ENCODE results near the gene GNAL.
"Not testable (repeated sequence)": the region's sequence is repeated elsewhere in the genome, so short reads cannot be mapped to it uniquely, and the experiment has no call there.

GNAL gene

DNA sequence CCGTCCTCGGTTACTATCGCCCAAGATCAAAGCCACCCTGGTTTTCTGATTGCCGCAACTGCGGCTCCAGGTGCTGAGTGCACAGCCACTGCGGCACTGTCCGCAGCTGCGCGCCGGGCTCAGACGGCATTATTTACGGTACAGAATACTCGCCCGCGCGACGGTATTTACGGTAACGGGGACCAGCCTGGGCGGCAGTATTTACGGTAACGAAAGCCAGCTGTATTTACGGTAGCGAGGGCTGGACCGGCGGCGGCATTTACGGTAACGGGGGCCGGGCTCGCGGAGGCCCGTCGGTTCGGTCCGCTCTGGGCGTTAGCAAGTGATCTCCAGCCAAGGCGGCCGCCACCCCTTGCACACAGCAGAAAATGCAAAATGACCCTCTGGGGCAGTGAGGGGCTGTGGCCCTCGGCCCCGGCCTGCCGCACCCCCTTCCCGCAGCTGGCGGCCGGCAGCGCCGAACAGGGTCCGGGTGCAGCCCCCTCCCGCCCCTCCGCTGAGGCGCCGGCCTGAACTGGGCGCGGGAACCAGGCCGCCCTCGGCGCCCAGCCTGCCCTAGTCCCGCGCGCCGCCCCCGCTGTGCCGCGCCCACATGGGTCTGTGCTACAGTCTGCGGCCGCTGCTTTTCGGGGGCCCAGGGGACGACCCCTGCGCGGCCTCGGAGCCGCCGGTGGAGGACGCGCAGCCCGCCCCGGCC, at the start of gene GNAL:
TSS of gene GNAL (plus strand) at position 293 of the 697 bp plus-strand sequence. CDS start at position 593, 300 bp downstream.
- DNase-seq = no peak

DNA sequence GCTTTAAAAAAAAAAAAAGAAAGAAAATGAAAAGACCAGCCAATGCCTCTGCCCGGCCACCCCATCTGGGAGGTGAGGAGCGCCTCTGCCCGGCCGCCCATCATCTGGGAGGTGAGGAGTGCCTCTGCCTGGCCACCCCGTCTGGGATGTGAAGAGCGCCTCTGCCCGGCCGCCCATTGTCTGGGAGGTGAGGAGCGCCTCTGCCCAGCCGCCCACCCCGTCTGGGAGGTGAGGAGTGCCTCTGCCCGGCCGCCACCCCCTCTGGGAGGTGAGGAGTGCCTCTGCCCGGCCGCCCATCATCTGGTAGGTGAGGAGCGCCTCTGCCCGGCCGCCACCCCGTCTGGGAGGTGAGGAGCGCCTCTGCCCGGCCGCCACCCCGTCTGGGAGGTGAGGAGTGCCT, 41.8 kb upstream of the GNAL start:
- DNase-seq = not testable (repeated sequence)

DNA sequence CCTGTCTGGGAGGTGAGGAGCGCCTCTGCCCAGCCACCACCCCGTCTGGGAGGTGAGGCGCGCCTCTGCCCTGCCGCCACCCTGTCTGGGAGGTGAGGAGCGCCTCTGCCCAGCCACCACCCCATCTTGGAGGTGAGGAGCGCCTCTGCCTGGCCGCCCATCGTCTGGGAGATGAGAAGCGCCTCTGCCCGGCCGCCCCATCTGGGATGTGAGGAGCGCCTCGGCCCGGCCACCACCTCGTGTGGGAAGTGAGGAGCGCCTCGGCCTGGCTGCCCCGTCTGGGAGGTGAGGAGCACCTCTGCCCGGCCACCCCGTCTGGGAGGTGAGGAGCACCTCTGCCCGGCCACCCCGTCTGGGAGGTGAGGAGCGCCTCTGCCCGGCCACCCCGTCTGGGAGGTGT, 41.3 kb upstream of the GNAL start:
- not testable (repeated sequence) for DNase-seq

DNA sequence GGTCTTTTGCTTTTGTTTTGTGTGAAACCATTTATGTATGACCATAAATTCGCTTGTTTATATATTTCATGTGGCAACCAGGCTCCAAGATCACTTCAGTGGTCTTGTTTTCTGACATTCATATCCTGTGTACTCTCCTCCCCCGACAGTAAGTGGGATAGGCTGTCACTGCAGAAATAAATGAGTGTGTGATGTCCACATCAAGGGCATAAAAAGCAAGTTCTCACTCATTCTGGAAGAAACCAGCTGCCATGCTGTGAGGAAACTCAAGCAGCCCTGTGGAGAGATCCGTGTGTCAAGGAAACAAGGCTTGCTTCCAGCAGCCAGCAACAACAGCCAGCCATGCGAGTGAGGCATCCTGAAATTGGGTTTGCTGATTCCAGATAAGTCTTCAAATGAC, 39.2 kb upstream of the GNAL start:
- no peak for DNase-seq

DNA sequence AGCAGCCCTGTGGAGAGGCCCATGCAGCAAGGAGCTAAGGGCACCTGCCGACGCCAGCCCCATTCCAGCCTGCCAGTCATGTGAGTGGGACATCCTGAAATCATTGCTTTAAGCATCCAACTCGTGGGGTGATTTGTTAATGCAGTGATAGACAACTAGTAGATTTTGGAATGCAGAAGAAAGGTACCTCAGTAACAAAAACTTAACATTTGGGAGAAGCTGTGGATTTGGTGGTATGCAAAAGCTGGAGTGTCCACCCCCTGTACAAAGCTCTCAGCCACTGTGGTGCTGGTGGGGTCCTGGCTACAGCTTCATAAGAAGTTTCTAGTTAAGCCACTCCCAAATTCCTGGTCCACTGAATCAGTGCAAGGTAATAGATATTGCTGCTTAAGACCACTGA, 37.2 kb upstream of the GNAL start:
- DNase-seq = no peak

DNA sequence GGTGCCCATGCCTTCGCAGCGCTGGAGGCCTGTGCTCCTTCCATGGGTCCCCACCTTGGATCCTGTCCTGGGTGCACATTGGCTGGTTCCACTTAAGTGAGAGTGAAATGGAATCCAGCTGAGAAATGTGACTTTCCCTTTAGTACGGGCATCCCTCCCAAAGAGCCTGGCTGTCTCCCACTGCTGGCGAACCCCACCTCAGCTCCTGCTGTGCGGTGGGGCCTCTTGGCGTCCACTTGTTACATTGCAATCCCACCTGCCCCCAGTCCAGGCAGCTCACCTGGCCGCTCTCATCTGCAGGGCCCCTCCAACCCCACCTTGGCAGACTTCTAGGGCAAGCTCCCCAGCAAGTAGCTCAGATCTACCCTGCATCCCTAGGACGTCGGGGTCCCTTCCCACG, 35.5 kb upstream of the GNAL start:
- DNase-seq = no peak

DNA sequence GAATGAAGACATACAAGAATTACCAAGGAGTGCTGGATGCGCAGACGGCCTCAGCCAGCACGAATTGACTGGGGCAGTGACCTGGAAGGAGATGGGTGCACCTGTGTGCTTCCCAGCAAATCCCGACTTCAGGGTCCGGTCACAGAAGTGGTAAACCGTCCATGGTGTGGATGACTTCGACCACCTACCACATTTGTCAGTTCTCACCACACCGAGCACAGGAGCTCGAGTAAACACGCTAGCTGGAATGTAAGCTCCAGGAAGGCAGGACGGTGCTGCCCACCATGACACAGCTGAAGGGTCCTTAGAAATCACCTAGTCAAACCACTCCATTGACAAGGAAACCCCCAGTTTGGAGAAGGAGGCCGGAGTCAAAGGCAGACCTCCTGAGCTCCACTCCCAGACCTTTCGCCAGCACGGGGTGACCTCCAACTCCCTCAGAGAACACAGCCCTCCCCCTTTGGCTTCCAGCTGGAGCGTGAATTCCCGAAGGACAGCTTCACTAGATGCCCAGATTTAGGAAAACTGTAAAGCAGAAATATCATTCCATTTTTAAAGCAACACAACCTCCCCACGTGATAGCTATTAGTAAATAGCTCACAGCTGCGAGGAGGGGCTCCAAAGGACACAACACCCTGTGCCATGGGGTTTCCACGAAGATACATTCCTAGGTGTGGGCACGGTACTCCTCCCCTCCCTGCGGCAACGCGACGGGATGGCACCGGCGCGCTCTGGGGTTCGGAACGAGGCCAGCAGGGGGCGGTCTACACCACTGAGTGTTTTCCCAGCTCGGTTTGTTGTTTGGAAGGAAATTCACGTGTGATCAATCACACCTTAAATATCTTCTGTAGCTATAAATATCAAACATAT, 34.1 kb upstream of the GNAL start:
- no peak for DNase-seq

DNA sequence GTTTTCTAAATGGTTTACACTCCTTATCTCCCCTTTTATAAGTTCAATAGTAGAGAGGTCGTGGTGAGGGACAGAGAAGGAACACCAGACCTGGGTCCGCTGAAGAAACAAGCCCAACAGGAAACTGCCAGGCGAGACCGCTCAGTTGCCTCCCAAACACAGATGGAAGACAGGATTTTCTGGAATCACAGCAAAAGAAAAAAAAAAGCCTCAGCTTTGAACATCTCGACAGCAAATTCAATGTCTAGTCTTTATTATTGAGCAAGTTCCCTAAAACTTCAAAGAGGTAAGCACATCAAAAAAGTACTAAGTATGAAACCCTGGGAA, 33.5 kb upstream of the GNAL start:
- no peak for DNase-seq

DNA sequence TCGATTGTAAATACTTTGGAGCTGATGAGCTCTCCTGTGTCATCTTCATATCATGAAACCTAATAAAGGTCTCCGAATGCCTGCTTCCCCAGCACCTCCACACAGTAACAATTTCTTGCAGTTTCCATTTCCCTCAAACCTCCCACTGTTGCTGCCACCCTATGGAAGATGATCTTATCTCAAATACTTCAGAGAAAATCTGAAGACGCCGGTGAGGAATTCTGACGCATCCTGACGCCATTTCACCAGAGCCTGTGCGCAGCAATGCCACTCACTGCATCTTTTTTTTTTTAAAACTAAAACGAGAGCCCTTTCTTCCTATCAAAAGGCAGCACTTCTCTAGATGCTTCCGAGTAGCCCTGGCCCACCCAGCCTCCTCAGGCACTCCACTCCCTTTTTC, 31.9 kb upstream of the GNAL start:
- DNase-seq = no peak

DNA sequence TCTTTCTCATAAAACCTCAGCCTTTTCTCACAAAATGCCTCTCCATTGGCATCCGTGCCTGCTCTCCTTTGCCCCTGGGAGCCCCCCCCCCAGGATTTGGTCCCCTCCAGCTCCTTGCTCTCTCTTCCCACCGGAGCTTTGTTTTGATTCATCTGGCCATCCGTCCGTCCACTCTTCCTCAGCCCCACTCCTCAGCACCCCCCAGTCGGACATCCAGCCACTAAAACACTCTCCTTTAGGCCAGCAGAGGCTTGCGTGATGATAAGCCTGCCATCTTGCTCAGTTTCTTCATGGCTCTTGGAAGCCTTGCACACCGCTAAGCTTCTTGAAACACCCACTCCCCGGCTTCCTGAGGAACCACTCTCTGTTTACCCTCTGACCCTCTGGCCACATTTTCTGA, 31.5 kb upstream of the GNAL start:
- DNase-seq = no peak

DNA sequence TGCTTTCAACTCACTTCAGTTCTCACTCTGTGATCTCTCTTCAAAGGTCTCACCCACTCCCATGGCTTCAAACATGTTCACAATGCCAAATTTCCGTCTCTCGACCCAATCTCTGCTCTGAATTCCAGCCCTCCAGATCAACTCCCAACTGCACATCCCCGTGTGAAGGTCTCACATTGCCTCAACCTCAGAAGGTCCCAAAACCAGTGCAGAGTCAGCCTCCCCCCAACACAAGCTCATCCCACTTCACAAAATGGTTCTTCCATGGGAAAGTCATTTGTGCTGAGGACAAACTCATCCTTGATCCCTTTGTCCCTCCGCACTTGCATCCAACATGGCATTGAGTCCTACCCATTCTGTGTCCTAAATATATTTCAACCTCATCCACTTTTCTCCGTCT, 31.0 kb upstream of the GNAL start:
- DNase-seq = no peak

DNA sequence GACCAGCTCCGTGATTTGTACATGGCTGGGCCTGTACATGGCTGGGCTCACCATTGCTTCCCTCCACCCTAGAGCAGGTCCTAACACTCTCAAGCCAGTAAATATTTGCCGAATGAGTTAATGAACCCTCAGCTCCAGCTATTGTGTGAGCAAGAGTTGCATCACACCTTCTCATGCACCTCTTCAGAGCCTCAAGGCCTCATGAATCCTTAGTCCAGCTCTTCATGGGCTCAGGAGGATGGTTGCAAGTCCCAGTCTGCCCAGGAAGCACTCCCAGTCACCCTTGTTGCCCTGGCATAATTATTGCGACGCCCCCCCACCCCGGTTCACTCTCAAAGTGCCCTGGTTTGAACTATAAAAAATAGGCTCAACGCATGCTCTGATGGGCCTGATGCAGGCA, 30.1 kb upstream of the GNAL start:
- DNase-seq = no peak

DNA sequence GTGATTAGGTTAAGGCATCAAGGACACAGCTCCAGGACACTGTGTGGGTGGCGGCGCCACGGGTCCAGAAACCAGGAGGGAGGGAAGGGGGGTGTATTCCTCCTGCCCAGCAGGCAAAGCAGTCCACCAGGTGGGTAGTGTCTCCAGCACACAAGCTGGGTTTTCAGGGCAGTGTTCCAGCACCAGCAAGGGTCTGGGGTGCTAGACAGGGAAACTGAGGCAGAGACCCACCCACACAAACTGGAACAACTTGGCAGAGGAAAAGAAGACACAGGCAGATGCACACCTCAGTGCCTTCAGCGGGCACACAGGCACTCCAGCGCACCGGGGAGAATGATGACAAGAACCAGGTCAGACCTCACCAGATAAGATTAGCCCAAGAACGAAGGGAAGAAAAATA, 28.4 kb upstream of the GNAL start:
- DNase-seq = no peak

DNA sequence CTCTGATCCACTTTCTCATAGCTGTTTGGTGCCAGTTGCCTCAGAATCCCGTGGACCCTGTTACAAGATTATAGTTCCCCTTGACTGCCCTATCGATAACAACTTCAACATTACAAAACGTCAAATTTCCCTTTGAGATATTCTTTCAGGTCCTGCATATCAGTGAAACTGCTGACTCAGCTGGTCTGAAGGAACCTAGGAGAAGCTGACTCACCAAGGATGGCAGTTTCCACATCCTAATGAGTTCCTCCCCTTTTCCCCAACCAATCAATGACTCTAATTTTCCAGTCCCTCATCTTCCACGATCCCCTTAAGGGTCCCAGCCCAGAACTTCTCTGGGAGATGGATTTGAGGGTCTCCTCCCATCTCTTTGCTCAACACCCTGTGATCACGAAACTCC, 27.6 kb upstream of the GNAL start:
- no peak for DNase-seq

DNA sequence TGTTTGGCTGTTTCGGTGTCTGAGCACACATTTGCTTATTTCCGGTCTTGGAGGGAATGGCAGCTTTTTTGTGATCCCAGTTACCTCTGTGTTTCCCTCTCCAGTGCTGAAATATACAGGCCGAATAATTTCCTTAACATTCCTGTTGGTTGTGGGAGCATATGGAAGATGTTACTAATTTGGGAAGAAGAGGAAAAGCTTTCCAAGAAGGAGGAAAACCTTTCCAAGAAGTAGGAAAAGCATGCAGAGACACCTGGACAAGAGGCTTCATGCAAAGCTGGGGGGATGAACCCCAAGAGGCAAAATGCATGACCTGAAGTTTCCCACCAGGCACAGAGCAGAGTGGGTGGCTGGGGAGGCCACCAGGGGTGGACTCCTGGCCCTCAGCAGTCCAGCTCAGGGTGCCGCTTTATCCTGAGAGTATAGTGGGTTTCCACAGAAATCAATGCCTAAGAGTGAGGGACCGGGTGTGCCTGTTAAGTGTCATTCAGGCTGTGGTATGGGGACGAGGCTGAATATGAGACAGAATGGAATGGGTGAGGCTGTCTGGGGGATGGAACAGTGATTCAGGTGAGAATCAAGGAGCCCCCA, 25.5 kb upstream of the GNAL start:
- no peak for DNase-seq

DNA sequence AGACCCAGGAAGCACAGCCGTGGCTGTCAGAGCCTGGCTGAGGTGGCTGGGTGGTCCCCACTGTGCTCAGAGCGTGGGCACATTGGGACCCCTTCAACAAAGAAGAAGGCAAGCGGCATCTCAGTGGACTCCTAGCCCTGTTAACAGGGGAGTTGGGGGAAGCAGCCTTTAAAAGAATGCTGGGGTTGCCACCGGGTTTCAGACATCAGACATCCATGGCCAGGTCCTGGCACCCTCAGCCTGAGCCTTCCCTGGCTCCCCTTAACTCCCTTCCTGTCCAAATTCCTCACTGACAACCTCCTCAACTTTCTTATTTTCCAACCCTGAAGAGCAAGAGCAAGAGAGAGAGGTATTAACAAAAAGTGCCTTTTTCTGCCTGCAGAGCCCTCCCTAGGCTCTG, 24.8 kb upstream of the GNAL start:
- no peak for DNase-seq

DNA sequence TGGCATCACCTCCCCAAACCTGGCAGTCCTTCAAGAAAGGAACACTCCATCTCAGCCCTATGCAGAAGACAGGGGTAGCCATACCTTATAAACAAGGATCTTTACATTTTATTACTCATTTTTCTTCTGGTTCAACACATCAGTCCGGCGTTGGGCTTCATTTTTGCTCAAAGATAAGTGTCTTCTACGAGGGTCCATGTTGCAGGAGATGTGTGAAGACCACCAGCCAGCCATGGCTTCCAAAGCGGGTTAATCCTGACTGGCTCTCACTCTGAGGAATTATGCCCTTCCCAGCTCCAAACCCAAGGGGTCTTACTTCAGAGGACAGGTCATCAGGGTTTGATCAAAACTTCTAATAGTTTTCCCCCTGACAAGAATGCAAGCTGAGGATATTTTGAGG, 23.9 kb upstream of the GNAL start:
- no peak for DNase-seq

DNA sequence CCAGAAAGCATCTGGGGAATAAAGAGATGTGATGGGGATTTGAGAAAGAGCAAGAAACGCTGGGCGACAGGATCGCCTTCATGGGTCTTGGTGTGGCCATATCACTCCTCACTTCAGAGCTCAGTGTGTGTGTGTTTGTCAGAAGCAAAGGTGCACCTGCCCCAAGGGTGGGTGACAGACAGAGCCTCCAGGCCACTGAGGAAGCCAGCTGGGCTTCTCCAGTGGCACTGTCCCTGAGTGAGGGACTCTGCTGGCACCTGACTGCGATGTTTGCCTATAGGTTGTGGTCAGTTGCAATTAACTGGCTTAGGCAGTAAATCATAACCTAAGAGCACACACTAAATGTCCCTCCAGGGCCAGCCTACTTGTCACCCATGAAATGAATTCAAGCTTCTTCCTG, 23.5 kb upstream of the GNAL start:
- DNase-seq = no peak

DNA sequence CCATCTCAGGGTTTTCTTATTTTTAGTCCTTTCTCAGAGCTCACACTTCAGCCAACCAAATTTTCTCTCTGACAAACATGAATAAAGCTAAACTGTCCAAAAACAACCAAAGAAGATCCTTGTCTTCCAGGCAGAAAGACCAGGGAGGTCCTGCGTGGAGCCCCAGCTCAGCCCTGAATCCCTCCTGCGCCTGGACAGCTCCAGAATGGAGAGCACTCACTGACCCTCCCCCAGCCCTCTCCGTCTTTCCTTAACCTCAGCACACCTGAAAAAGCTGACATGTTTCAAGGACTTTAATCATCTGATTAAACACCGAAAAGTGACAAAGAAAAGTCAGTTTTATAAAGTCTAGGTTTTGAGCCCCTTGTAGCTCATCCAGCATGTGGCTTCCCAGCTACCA, 22.9 kb upstream of the GNAL start:
- no peak for DNase-seq

DNA sequence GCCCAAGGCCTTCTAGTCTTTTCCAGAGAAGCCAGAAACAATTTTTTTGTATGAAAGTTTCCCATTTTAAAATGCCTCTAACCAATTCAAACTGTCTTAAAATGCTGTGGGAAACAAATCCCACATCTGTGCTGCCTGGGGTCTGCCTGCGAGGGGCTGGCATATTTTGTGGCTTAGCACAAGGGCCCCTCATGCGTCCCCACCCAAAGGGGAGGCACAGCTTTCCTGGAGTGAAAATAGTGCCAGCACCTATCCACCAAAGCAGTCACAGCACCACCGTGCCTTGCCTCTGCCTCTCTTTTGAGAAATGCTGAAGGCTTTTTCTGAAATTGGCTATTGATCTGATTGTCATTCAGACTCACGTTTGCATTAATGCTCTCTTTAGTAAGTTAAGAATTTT, 22.2 kb upstream of the GNAL start:
- no peak for DNase-seq

DNA sequence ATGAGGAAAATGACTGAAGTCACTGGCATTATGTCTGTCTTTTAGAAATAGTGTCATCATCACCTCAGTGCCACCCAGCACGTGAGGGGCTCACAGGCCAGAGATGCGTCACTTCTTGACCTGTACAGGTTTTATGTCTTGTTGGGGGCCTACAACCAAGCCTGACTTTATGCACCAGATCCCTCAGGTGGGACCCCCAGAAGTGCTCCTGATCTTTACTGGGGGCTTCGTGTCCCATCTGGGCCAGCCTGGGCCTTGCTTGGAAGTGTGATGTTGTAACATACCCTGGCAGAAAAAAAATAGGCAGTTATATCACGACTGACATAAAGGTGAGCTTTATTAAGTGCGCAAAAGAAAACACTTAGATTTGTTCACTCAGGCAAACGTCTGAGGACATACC, 21.5 kb upstream of the GNAL start:
- DNase-seq = no peak

DNA sequence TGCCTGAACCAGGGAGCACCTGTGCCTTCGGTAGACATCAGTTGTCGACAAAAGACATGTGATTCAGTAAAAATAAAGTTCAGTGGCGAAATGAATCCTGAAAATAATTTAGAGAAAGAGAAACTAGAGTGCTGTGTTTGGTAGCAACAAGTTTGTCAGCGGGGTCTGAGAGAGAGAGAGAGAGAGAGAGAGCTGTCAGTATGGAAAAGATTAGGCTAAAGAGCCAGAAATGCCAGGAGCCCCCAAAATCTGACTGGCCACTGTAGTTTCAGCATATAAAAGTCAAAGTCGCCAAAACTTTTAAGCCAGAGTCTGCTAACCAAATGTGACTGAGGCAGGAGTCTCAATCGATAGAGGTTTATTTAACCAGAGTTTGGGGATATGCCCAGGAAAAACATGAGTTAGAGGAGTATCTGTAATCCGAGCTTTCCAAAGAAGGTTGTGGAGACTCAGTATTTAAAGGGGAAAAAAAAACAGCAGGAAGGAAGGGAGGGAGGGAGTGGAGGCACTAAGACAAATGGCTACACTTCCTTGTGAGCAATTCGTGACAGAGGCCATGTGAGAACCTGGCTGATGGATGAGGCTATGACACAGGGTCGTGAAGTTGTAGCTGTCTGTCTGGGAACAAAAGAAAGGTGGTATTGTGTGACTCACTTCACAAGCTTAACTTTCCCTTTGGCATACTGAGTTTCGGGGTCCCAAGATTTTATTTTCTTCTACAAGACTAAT, 20.5 kb upstream of the GNAL start:
- DNase-seq = no peak

DNA sequence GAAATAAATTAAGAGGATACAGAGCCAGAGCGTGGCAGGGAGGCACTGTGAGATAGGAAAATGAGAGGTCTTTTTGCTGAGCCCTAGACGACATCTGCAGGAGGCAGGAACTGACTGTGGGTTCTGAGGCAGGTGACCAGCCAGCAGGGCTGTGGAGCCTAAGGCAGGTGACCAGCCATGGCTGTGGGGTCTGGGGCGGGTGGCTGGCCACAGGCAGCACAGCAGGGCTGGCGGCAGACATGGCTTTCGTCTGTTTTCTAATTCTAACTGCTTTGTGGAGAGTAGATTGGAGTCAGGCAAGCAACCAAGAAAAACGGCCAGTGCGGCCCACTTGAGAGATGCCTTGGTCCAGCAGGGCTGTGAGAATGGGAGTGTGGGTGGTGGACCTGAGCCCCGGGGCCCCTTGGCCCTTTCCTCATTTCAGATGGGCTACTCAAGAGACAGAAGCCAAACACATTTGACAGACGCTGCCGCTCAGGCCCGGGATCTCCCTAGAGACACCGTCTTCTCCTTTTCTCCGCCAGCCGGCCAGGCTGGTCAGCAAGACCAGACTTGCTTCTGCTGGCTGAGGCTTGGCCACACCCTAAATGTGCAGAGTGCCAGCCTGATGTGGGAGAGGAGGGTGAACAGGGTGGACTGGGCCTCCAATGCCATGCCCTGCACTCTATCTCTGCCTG, 19.7 kb upstream of the GNAL start:
- DNase-seq = no peak
